HG02798 (cell line): ENCODE results near the gene ANKRD30A.
"Not testable (repeated sequence)": the region's sequence is repeated elsewhere in the genome, so short reads cannot be mapped to it uniquely, and the experiment has no call there.

ENCODE experiments used
- ATAC-seq: cut with Tn5 transposase; IDR thresholded peaks from one replicate; pipeline ENCODE4 v1.9.1; 2021; ENCODE audit warnings: mild to moderate bottlenecking; ENCODE audit not compliant: unreplicated experiment, poor library complexity

Gene ANKRD30A, protein sequence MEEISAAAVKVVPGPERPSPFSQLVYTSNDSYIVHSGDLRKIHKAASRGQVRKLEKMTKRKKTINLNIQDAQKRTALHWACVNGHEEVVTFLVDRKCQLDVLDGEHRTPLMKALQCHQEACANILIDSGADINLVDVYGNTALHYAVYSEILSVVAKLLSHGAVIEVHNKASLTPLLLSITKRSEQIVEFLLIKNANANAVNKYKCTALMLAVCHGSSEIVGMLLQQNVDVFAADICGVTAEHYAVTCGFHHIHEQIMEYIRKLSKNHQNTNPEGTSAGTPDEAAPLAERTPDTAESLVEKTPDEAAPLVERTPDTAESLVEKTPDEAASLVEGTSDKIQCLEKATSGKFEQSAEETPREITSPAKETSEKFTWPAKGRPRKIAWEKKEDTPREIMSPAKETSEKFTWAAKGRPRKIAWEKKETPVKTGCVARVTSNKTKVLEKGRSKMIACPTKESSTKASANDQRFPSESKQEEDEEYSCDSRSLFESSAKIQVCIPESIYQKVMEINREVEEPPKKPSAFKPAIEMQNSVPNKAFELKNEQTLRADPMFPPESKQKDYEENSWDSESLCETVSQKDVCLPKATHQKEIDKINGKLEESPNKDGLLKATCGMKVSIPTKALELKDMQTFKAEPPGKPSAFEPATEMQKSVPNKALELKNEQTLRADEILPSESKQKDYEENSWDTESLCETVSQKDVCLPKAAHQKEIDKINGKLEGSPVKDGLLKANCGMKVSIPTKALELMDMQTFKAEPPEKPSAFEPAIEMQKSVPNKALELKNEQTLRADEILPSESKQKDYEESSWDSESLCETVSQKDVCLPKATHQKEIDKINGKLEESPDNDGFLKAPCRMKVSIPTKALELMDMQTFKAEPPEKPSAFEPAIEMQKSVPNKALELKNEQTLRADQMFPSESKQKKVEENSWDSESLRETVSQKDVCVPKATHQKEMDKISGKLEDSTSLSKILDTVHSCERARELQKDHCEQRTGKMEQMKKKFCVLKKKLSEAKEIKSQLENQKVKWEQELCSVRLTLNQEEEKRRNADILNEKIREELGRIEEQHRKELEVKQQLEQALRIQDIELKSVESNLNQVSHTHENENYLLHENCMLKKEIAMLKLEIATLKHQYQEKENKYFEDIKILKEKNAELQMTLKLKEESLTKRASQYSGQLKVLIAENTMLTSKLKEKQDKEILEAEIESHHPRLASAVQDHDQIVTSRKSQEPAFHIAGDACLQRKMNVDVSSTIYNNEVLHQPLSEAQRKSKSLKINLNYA (N-terminal part only)

DNA sequence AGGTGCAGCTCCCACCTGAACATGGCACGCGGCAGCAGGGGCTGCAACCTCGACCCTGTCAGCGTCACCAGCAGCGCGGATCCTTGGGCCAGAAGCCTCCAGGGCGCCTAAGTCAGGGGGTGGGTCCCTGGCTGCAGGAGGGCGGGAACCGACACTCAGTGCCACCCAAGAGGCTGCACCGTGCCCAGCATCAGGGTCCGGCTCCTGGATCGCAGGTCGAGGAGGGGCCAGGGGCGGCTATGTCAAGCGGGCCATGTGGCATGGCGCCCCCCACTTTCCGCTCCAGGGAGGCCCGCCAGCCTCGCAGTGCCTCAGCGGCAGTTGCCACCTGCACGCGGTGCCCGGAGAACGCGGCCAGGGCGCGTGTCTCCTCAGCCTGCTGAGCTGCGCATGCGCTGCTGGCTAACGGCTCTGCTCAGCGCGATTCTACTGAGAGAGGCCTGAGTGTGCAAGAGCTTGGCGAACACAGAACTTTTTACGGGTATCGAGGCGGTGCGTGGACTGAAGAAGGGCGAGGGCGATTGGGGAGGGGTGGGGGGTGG, at the start of gene ANKRD30A:
TSS of gene ANKRD30A (plus strand) at position 408 of the 542 bp plus-strand sequence. CDS start 190 bp downstream, outside the sequence.
- ATAC-seq = no peak

DNA sequence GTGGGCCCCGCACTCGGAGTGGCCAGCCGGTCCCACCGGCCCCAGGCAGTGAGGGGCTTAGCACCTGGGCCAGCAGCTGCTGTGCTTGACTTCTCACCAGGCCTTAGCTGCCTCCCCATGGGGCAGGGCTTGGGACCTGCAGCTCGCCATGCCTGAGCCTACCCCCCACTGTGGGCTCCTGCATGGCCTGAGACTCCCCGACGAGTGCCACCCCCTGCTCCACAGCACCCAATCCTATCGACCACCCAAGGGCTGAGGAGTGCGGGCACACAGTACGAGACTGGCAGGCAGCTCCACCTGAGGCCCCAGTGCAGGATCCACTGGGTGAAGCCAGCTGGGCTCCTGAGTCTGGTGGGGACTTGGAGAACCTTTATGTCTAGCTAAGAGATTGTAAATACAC, 49.3 kb upstream of the ANKRD30A start:
- not testable (repeated sequence) for ATAC-seq

DNA sequence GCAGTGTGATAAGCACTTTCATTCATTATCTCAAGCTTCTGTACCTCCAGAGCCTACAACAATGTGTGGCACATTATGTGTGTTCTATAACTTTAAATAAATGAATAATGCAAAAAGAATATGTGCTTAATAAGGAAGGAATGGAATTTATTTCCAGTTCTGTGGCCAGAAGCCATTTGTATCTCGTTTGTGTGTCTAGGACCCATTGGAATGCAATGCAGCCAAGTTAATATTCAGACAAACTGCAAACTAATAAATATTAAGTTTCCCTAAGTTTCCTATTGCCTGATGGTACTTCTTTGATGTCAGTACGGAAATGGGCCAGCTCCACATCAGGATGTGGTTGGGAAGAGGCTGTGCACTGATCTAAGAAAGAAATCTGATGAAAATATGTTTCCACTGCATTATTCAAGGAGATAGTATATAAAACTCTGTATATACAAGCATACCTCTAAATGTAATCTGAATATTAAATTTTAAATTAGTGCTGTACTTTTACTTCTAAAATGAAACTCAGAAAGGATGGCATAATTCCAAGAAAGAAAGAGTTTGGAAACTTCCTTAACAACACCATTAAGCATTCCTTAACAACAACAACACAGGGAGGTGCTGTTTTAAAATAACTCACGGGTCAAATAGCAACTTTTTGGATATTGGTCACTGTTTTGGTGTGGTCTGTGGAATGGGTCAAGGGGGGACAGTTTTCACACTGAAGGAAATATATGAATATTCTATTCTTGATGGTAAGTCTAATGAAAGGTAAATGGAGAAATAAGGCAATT, 29.4 kb upstream of the ANKRD30A start:
- no peak for ATAC-seq

DNA sequence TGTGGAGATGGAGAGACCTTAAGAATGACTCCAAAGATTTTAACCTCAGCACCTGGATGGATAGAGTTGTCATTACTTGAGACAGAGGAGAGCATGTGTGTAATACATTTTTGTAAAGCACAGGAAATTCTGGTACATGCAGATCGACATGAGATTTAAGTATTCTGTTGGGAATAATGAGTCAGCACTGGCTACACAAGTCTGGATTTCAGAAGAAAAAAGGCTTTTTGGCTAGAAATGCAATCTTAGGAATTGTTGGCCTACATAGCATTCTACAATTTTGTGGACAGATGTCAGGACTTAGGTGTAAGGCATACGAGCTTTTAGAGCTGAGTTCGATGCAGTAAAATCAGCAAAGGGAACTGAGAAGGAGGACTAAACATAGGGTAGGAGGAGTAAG, 24.1 kb upstream of the ANKRD30A start:
- no peak for ATAC-seq

DNA sequence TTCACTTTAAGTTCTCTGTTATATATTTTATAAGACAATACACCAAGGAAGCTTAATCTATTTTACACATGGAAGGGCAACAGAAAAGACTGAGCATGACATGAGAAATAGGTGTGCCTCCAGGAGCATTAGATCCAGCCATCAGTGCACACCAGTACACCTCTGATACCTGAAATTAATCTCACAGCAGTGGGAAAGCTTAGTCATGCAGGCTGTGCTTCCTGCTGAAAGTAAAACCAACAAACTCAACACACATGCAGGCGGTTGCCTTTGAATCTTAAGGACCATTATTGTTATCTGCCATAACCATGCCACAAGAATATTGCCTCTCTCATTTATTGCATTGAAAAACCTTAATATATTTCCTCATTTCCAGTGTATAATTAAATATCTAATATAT, 16.4 kb upstream of the ANKRD30A start:
- ATAC-seq = no peak

DNA sequence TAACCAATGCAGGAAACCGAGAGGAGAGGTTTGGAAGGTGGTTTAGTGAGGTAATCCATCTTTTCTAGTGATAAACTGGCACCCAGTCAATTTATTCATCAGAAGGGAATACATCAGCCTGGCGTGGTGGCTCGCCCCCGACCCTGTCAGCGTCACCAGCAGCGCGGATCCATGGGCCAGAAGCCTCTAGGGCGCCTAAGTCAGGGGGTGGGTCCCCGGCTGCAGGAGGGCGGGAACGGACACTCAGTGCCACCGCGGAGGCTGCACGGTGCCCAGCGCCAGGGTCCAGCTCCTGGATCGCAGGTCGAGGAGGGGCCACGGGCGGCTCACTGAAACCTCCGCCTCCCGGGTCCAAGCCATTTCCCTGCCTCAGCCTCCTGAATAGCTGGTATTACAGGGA, 866 bp upstream of the ANKRD30A start:
- ATAC-seq = no peak

DNA sequence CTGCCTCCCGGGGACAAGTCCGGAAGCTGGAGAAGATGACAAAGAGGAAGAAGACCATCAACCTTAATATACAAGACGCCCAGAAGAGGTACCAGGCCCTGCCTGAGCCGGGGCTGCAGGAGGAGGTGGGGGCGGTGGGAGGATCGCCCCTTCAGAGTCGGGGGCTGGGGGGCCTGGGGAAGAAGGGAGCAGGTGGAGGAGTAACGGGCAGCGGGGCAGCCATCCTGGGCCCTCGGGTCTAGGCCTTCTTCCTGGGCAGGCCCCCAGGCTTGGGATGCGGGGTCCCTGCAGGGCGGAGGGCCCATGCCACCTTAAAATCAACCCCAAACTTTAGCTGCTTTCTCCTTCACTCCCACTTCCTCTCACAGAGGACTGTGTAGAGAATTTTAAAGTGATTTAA, 523 bp downstream of the ANKRD30A start:
- no peak for ATAC-seq

DNA sequence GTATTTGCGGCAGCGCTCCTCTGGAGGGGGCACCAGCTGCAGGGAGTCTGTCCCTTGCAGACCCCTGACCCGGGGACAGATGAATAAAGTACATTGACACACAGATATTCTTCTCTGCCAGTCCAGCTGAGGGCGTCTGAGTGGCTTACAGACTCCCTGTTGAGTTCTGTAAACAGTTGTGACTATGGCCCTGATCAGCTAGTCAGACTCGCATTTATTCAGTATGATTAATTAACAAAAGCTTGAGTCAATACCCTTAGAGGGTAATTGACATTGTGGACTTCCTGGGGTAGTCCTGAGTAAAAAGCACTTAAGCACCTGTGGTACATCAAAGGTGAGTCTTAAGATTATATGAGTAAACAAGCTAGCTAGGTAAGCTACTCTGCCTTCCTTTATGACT, 21.0 kb downstream of the ANKRD30A start:
- no peak for ATAC-seq

DNA sequence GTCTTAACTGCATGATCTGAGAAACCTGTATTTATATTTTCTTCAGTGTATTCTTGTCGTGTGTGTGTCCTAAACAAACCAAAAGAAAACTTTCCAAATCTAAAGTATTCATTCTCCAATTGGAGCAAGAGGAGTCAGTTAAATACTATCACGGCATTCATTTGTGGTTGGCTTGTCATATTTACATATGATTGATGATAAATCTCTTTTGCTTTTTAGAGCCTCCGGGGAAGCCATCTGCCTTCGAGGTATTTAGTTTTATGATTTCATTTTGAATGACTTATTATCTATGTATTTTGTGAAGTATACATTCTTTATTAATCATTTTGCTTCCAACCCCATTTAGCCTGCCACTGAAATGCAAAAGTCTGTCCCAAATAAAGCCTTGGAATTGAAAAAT, 37.0 kb downstream of the ANKRD30A start:
- ATAC-seq = not testable (repeated sequence)

DNA sequence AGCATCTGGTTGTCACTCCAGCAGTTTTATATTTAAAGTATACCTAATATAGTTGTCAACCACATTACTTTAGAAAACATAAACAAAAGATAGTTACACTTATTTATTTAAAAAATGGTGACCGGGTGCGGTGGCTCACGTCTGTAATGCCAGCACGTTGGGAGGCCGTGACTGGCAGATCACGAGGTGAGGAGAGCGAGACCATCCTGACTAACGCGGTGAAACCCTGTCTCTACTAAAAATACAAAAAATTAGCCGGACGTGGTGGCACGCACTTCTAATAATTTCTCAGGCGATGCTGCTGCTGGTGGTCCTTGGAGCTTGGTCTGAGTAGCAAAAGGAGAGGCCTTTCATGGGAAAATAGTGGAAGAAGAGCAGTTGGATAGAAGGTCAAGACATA, 46.5 kb downstream of the ANKRD30A start:
- not testable (repeated sequence) for ATAC-seq

DNA sequence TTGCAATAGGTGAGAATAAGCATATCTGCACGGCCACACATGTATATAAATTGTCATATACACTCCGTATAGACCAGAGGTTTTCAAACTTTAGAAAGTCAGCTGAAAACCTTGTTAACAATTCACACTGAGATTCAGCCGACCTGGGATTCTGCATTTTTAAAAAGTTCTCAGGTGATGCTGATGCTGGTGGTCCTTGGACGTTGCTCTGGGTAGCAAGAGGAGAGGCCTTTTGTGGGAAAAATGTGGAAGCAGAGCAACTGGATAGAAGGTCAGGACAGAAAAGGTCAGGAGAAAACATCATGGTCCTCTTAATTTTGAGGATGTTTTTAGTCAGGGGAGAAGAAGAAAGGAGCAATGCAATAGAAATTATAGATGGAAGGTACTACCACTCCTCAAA, 52.9 kb downstream of the ANKRD30A start:
- ATAC-seq = not testable (repeated sequence)

DNA sequence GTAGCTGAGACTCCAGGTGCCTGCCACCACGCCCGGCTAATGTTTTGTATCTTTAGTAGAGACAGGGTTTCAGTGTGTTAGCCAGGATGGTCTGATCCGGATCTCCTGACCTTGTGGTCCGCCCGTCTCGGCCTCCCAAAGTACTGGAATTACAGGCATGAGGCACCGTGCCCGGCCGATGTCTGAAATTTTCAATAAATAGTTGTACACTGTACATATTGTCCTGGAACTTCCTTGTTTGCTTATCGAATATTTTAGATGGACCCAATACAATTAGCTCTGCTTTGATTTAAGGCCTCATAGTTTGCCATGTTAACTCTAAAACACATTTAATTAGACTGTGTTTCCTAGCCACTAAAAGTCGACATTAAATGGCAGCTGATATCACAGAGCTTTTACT, 57.3 kb downstream of the ANKRD30A start:
- ATAC-seq = not testable (repeated sequence)

DNA sequence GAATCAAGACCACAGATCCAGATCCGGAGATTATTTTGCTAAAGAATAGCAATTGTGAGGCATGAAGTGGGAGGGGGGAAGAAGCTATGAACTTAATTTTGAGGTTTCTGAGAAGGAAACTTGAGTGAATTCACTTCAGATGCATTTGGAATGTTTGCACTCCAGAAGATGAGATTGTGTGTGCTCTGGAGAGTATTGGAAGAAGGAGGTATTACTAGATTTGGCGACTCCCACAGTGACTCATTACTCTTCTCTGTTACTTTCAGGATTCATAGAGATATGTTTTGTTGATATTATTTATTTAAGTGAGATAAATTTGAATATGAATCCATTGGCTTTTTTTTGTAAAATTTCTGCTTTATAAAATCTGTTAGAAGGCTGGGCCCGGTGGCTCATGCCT, 80.7 kb downstream of the ANKRD30A start:
- no peak for ATAC-seq

DNA sequence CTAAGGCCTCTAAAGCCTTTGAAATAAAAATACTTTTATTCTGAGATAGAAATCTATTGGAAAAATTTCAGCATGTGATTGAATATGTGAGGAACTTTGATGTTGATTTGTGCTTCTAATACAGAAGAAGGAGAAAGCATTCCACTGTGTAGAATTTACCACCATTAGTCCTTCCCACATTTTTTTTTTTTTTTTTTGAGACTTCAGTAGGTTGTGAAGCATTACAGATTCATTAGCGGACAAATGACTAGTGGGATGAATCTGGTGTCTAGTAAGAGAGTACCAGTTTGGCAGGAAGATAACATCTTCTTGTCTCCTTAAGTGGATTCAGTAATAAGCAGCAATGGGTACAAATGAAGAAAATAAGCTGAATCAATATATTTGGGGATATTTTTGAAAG, 95.5 kb downstream of the ANKRD30A start:
- no peak for ATAC-seq

DNA sequence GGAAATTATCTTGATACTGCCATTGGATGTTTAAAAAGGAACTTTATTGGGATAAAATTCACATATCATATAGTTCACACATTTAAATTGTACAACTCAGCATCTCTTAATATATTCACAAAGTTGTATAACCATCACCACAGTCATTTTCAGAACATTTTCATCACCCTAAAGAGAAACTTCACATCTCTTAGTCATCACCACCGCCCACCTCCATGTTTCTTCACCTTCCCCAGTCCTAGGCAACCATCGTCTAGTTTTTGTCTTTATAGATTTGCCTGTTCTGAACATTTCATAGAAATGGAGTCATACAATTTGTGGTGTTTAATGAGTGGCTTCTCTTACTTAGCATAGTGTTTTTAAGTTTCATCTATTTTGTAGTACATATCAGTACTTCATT, 96.6 kb downstream of the ANKRD30A start:
- ATAC-seq = no peak

DNA sequence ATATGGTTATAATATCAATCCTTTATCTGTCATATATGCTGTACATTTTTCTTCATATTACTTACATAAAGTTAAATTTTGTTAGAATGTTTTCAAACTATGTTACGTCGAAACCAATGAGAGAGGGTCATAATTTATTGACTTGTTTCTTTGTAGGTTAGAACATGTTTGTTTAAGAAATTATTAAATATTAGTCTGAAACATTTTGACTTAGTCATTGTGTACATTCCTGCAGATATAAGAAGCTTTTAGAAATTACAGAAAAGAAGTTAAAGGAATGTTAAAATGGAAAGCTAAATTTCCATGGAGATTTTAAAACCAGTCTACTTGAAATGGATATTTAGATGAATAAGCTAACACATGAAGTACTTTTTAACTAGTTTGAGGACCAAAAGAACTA, 99.8 kb downstream of the ANKRD30A start:
- ATAC-seq = no peak

DNA sequence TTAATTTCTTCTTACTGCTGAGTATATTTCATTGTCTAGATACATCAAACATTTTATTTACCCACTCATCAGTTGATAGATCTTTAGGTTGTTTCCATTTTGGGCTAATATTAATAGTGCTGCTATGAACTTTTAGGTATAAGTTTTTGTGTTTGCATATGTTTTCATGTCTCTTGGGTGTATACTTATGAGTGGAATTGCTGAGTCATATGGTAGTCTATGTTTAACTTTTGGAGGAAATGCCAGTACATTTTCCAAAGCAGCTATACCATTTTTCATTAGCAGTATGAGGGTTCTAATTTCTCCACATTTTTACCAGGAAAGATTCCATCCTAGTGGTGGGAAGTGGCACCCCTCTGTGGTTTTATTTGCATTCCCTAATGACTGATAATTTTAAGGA, 101.1 kb downstream of the ANKRD30A start:
- no peak for ATAC-seq

DNA sequence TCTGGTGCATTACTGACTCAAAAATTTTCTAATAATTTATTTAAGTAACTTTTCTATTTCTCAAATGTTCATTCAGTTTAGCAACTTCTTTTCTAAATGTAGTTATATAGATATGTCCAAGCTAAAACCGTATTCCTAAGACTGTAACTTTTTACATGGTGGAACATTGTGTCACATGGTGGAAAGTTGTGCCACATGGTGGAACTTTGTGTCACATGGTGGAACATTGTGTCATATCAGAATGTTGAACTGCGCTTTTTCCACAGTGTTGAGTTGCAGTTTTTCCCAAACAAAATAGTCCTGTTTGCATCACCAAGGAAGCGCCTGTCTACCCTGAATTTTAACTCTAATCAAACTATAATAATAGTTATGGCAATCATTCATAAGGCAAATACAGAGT, 109.3 kb downstream of the ANKRD30A start:
- no peak for ATAC-seq

DNA sequence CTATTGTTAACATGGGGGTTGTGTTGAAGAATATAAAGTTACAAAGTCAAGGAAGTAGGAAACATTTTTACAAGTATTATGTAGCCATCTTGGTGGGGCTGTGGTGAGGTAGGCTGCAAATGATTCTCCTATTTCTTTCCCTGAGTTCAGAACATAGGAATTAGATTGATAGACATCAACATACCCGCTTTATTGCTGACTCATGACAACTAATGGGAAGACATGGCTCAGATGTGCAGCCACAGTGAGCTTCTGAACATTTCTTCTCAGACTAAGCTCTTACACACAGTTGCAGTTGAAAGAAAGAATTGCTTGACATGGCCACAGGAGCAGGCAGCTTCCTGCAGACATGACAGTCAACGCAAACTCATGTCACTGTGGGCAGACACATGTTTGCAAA, 110.7 kb downstream of the ANKRD30A start:
- no peak for ATAC-seq

DNA sequence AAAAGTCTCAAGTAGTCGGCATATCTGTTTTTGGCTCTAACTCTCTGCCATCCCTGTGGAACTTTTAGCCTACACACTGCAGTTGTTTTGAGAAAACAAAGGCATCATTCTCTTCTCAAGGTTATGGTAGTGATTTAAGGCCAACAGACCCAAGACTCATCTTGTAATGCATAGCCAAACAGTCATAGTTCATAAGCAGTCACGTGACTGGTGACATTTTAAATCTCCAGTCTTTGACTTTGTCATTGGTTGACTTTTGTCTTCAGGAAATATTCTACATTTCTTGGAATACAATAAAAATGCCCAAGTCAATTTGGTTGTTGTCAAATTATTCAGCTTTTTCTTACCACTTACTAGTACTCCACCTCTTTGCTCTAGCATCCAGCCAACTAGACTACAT, 114.8 kb downstream of the ANKRD30A start:
- no peak for ATAC-seq
